Mesenchymal stem cell (in vitro differentiated cells and primary cell): ENCODE measurements around the gene VAV2.
A peak's percentile ranks its signal among the peaks of the same experiment; 100 is the strongest.

ENCODE experiments used
- DNase-seq: peaks from one replicate; pipeline ENCODE4 v3.0.0-alpha.2; 2013
- H2AFZ ChIP-seq: one replicate; pipeline ENCODE4 v1.6.1; 2013; ENCODE audit warnings: low read depth, mild to moderate bottlenecking, control low read depth, inconsistent platforms, low read length, moderate library complexity
- H2AK5ac ChIP-seq: 2 replicates; pipeline ENCODE4 v1.6.1; 2013; ENCODE audit warnings: low read length, moderate library complexity, mild to moderate bottlenecking, inconsistent platforms; ENCODE audit not compliant: severe bottlenecking
- H2BK120ac ChIP-seq: one replicate; pipeline ENCODE4 v1.6.1; 2013; ENCODE audit warnings: low read depth, mild to moderate bottlenecking, inconsistent platforms, low read length, moderate library complexity
- H2BK12ac ChIP-seq, 2 experiments: one replicate each; pipeline ENCODE4 v1.6.1; 2013; ENCODE audit warnings: inconsistent platforms in 2 of 2, low read length in 2 of 2, mild to moderate bottlenecking in 2 of 2, moderate library complexity in 2 of 2, control low read depth in 1 of 2
- H2BK15ac ChIP-seq: one replicate; pipeline ENCODE4 v1.6.1; 2013; ENCODE audit warnings: mild to moderate bottlenecking, low read depth, inconsistent platforms; ENCODE audit not compliant: poor library complexity, severe bottlenecking
- H2BK5ac ChIP-seq: 2 replicates; pipeline ENCODE4 v1.6.1; 2013; ENCODE audit warnings: low read depth, mild to moderate bottlenecking, low read length, control low read depth, inconsistent platforms; ENCODE audit not compliant: poor library complexity, severe bottlenecking
- H3K14ac ChIP-seq, 2 experiments: one replicate each; pipeline ENCODE4 v1.6.1; 2013; ENCODE audit warnings: inconsistent platforms in 2 of 2, low read length in 2 of 2, control low read depth in 1 of 2, mild to moderate bottlenecking in 1 of 2, moderate library complexity in 1 of 2
- H3K18ac ChIP-seq, 2 experiments: one replicate each; pipeline ENCODE4 v1.6.1; 2013; ENCODE audit warnings: inconsistent platforms in 2 of 2, low read length in 2 of 2, control low read depth in 1 of 2, low read depth in 1 of 2, mild to moderate bottlenecking in 1 of 2
- H3K23ac ChIP-seq, 2 experiments: one replicate each; pipeline ENCODE4 v1.6.1; 2013; ENCODE audit warnings: inconsistent platforms in 2 of 2, low read length in 2 of 2, mild to moderate bottlenecking in 2 of 2, moderate library complexity in 2 of 2, control low read depth in 1 of 2
- H3K27ac ChIP-seq: 2 replicates; pipeline ENCODE4 v1.5.1; 2013; ENCODE audit warnings: mild to moderate bottlenecking, moderate library complexity, low read length, control low read depth, inconsistent platforms; ENCODE audit not compliant: poor library complexity, severe bottlenecking
- H3K27me3 ChIP-seq, 2 experiments: 2 replicates each; pipeline versions ENCODE4 v1.6.1 to v1.7.0; 2013; ENCODE audit warnings: low read length in 2 of 2, mild to moderate bottlenecking in 2 of 2, moderate library complexity in 2 of 2, control low read depth in 1 of 2, inconsistent platforms in 1 of 2; ENCODE audit not compliant: control insufficient read depth in 1 of 2, insufficient read depth in 1 of 2
- H3K36me3 ChIP-seq, 2 experiments: 2 replicates each; pipeline versions ENCODE4 v1.6.1 to v1.7.0; 2013; ENCODE audit warnings: low read length in 2 of 2, control low read depth in 1 of 2, inconsistent platforms in 1 of 2, low read depth in 1 of 2, mild to moderate bottlenecking in 1 of 2; ENCODE audit not compliant: insufficient read depth in 2 of 2, control insufficient read depth in 1 of 2
- H3K4ac ChIP-seq, 2 experiments: one replicate each; pipeline ENCODE4 v1.6.1; 2013; ENCODE audit warnings: inconsistent platforms in 2 of 2, low read length in 2 of 2, mild to moderate bottlenecking in 2 of 2, moderate library complexity in 2 of 2, control low read depth in 1 of 2, low read depth in 1 of 2
- H3K4me1 ChIP-seq: 2 replicates; pipeline ENCODE4 v1.6.1; 2013; ENCODE audit warnings: low read depth, low read length, control low read depth; ENCODE audit not compliant: control insufficient read depth, insufficient read depth
- H3K4me2 ChIP-seq: 2 replicates; pipeline ENCODE4 v1.6.1; 2013; ENCODE audit warnings: low read length, mild to moderate bottlenecking, inconsistent platforms; ENCODE audit not compliant: poor library complexity, severe bottlenecking
- H3K4me3 ChIP-seq, 2 experiments: 2 replicates each; pipeline versions ENCODE4 v1.5.1 to v1.7.0; 2013; ENCODE audit warnings: low read length in 2 of 2, mild to moderate bottlenecking in 2 of 2, control low read depth in 1 of 2, low read depth in 1 of 2; ENCODE audit not compliant: insufficient read depth in 1 of 2
- H3K79me1 ChIP-seq: replicated peaks from 2 replicates; pipeline ENCODE4 v1.6.1; 2013; ENCODE audit warnings: mild to moderate bottlenecking, control low read depth, low read length, inconsistent platforms; ENCODE audit not compliant: poor library complexity, severe bottlenecking
- H3K9ac ChIP-seq: 2 replicates; pipeline ENCODE4 v1.7.0; 2013; ENCODE audit warnings: mild to moderate bottlenecking, low read length, moderate library complexity
- H3K9me3 ChIP-seq: 2 replicates; pipeline ENCODE4 v1.7.0; 2013; ENCODE audit warnings: mild to moderate bottlenecking, low read length; ENCODE audit not compliant: control insufficient read depth
- H4K8ac ChIP-seq: one replicate; pipeline ENCODE4 v1.6.1; 2013; ENCODE audit warnings: inconsistent platforms, mild to moderate bottlenecking, low read length, moderate library complexity
- H4K91ac ChIP-seq: one replicate; pipeline ENCODE4 v1.6.1; 2013; ENCODE audit warnings: mild to moderate bottlenecking, low read length, inconsistent platforms
- WGBS: methylation state at CpG from one replicate; pipeline ENCODE4 v1.1.7; 2013; ENCODE audit warnings: mixed read lengths; 5-methylcytosine and 5-hydroxymethylcytosine counted together

The VAV2 gene

DNA sequence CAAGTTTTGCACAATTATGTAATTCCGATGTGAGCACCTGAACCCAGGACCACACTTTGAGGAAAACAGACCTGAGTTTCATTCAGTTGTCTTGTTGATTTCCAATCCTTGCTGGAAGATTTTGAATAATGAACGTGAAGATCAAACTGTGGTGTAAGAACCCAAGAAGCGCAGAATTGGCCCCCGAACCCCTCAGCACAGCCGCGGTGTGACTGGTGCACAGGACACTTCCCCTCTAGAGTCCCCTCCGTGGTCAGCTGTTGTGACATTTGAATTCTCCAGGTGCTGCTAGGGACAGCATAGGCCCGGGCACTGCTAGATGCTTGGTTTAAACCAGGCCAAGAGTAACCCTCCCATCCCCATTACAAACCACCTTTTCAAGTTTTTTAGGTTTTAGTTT is 34.9 kb upstream of the VAV2 start:
- H3K14ac ChIP-seq = no peak overlapping the region
- H3K27ac ChIP-seq = no peak overlapping the region
- no peak overlapping the region for H2BK15ac ChIP-seq
- H2AK5ac ChIP-seq = no peak overlapping the region
- no peak overlapping the region for H3K9ac ChIP-seq
- no peak overlapping the region for H3K4me3 ChIP-seq
- no peak overlapping the region for H3K4me2 ChIP-seq
- no peak overlapping the region for H3K23ac ChIP-seq
- peaks cover 15% of the 10 kb centered on the region for H3K4me1 ChIP-seq
- H3K9me3 ChIP-seq = no peaks in the 10 kb centered on the region
- no peaks in the 10 kb centered on the region for H3K27me3 ChIP-seq
- no peak overlapping the region for H2BK12ac ChIP-seq
- peaks cover 29% of the 10 kb centered on the region for H3K79me1 ChIP-seq
- over 99% methylated on average over 7 of the region's 8 CpGs for WGBS
- DNase-seq = no peak
- no peak overlapping the region for H3K4ac ChIP-seq
- H3K18ac ChIP-seq = no peak overlapping the region
- no peak overlapping the region for H2AFZ ChIP-seq
- H4K91ac ChIP-seq = no peak overlapping the region
- H2BK5ac ChIP-seq = no peak overlapping the region
- H4K8ac ChIP-seq = no peak overlapping the region
- no peak overlapping the region for H2BK120ac ChIP-seq
- H3K36me3 ChIP-seq = peaks cover 45 to 48% of the 10 kb centered on the region in 2 experiments

DNA sequence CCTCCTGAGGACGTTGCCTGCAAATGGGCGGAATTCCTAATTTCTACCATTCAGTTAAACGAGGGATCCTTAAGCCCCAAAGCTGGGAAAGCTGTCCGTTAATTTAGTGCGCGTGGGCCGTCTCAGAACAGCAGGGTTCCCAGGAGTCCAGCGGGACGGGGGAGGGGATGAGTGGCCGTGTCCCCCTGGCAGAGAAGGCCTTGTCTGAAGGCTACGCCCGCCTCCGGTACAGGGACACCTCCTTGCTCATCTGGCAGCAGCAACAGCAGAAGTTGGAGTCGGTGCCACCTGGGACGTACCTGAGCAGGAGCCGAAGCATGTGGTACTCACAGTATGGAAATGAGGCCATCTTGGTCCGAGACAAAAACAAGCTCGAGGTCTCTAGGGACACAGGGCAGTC is 34.5 kb upstream of the VAV2 start:
- Histone ChIP-seq H3K4ac (no peak overlapping the region), H3K36me3 (peaks cover 41 to 44% of the 10 kb centered on the region in 2 experiments), H3K4me2 (peak overlapping the region; percentile 67), H4K8ac (no peak overlapping the region), H3K9ac (peak overlapping the region; percentile 89), H2AK5ac (no peak overlapping the region), H4K91ac (no peak overlapping the region), H3K4me1 (peaks cover 11% of the 10 kb centered on the region), H2BK5ac (no peak overlapping the region), H3K27me3 (no peaks in the 10 kb centered on the region), H3K14ac (no peak overlapping the region), H2BK15ac (no peak overlapping the region), H3K27ac (no peak overlapping the region), H3K18ac (no peak overlapping the region), H3K79me1 (peaks cover 25% of the 10 kb centered on the region), H3K9me3 (no peaks in the 10 kb centered on the region), H2BK12ac (no peak overlapping the region), H3K4me3 (peak overlapping the region in 1 of 2 experiments; percentile 89), H2BK120ac (no peak overlapping the region), H3K23ac (no peak overlapping the region), H2AFZ (no peak overlapping the region)
- DNase-seq = no peak
- WGBS = 93% methylated on average over 18 of the region's 18 CpGs

DNA sequence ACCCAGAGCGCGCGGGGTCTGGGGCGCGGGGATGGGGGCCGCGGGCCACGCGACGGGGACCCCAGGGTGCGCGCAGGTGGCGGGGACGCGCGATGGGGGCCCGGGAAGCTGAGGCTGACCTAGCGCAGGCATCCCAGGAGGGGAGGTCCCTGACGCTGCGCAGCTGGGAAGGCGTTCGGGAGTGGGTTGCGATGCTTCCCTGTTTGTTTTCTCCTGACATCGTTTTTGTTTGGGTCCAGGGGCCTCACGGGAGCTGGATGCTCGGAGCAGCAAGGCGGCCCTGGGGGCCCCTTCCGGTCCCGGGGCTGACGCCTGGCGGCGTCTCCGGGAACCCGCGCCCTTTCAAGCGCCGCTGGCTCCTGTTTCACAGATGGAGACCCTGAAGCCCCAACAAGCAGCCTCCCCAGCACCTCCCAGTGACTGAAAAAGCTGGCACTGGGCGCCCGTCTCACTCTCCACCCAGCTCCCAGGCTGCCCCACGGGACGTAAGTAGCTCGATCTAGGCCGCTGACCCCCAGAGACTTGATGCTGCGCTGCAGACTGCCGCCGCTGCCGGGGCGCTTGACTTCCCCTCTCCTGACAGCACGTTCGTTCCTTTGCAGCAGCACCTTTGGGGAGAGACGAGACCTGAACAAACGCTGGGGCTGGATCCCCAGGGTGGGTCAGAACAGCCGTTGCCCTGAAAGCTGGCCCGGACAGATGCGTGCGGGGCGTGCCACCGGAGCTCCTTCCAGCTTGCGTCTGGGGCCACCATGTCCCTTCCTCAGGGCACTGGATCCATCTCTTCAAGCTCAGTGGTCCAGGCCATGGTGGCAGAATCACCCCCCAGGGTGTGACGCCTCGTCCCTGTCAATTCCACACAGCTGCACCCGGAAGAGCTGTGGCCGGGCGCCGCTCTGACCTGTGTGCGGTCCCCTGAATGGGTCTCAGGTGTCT is 33.8 kb upstream of the VAV2 start:
- Histone ChIP-seq H3K27ac (no peak overlapping the region), H3K36me3 (peaks cover 36 to 37% of the 10 kb centered on the region in 2 experiments), H2AFZ (no peak overlapping the region), H3K4ac (no peak overlapping the region), H3K9me3 (no peaks in the 10 kb centered on the region), H3K14ac (peak overlapping the region in 1 of 2 experiments; percentile 78), H2BK12ac (peak overlapping the region in 1 of 2 experiments; percentile 6), H3K9ac (peak overlapping the region; percentile 89), H3K18ac (peak overlapping the region; percentile 67 to 71), H3K23ac (peak overlapping the region in 1 of 2 experiments; percentile 34), H3K4me1 (peaks cover 11% of the 10 kb centered on the region), H2BK5ac (no peak overlapping the region), H3K4me2 (peak overlapping the region; percentile 67), H3K27me3 (no peaks in the 10 kb centered on the region), H4K91ac (no peak overlapping the region), H2BK15ac (no peak overlapping the region), H4K8ac (peak overlapping the region; percentile 19), H3K79me1 (peaks cover 22% of the 10 kb centered on the region), H2BK120ac (peak overlapping the region; percentile 27), H2AK5ac (no peak overlapping the region), H3K4me3 (peak overlapping the region; percentile 87 to 89)
- DNase-seq = peak; percentile 68
- WGBS = 20% methylated on average over 61 of the region's 66 CpGs

- peak within 1 kb of the TSS; percentile 19 for H4K8ac ChIP-seq
- H3K14ac ChIP-seq = peak within 1 kb of the TSS in 1 of 2 experiments; percentile 78
- H3K79me1 ChIP-seq = peaks cover 20% of the 10 kb centered on the region
- H2BK120ac ChIP-seq = peak within 1 kb of the TSS; percentile 27
- H3K4ac ChIP-seq = no peak within 1 kb of the TSS
- H2AFZ ChIP-seq = peak within 1 kb of the TSS; percentile 83
- peak within 1 kb of the TSS; percentile 67 to 71 for H3K18ac ChIP-seq
- peak within 1 kb of the TSS; percentile 87 to 89 for H3K4me3 ChIP-seq
- H3K27me3 ChIP-seq = no peaks in the 10 kb centered on the region
- peak within 1 kb of the TSS; percentile 67 for H3K4me2 ChIP-seq
- peak within 1 kb of the TSS; percentile 46 for H3K27ac ChIP-seq
- no peak within 1 kb of the TSS for H2BK5ac ChIP-seq
- peaks cover 11% of the 10 kb centered on the region for H3K4me1 ChIP-seq
- peak within 1 kb of the TSS; percentile 89 for H3K9ac ChIP-seq
- no peak within 1 kb of the TSS for H2AK5ac ChIP-seq
- H2BK12ac ChIP-seq = peak within 1 kb of the TSS in 1 of 2 experiments; percentile 6
- WGBS = 2% methylated on average over 41 of the region's 43 CpGs
- H3K23ac ChIP-seq = peak within 1 kb of the TSS in 1 of 2 experiments; percentile 34
- H3K9me3 ChIP-seq = no peaks in the 10 kb centered on the region
- H3K36me3 ChIP-seq = peaks cover 30 to 34% of the 10 kb centered on the region in 2 experiments
- no peak within 1 kb of the TSS for H2BK15ac ChIP-seq
- peak; percentile 100 for DNase-seq
- no peak within 1 kb of the TSS for H4K91ac ChIP-seq
Measured at GRCh38 chr9:134024828-134025605, 32.9 kb upstream of the VAV2 start, which contains the start of gene BRD3OS. Gene BRD3OS, plus strand, starts transcription at chr9:134025481. Its CDS starts 1,267 bp downstream, at chr9:134026748.
